ENCODE measurements around the gene GDPD5.

Gene GDPD5

GRCh38 chr11:75556275-75556674 is 30.5 kb upstream of the GDPD5 start:
- Histone ChIP-seq H3K9ac (ENCODE audit: low read depth, low read length) (no peak overlapping the region), H3K9me3 (replicated peaks; ENCODE audit: low read length) (no peaks in the 10 kb centered on the region), H3K27me3 (ENCODE audit: control insufficient read depth, insufficient read depth, low read length) (no peaks in the 10 kb centered on the region), H3K4me1 (ENCODE audit: control insufficient read depth, insufficient read depth, low read length) (peaks cover 44% of the 10 kb centered on the region), H3K36me3 (ENCODE audit: insufficient read depth, low read length) (no peaks in the 10 kb centered on the region), H3K4me3 (ENCODE audit: low read length) (no peak overlapping the region), H3K4me2 (ENCODE audit: low read length) (no peak overlapping the region)

GRCh38 chr11:75555079-75555811 is 29.5 kb upstream of the GDPD5 start:
- peak overlapping the region; percentile 57 for H3K4me2 ChIP-seq (ENCODE audit: low read length)
- H3K9ac ChIP-seq (ENCODE audit: low read depth, low read length): peak overlapping the region; percentile 57
- H3K4me3 ChIP-seq (ENCODE audit: low read length): no peak overlapping the region
- H3K27me3 ChIP-seq (ENCODE audit: control insufficient read depth, insufficient read depth, low read length): no peaks in the 10 kb centered on the region
- no peaks in the 10 kb centered on the region for H3K36me3 ChIP-seq (ENCODE audit: insufficient read depth, low read length)
- no peaks in the 10 kb centered on the region for H3K9me3 ChIP-seq (replicated peaks; ENCODE audit: low read length)
- peaks cover 44% of the 10 kb centered on the region for H3K4me1 ChIP-seq (ENCODE audit: control insufficient read depth, insufficient read depth, low read length)

- peaks cover 40% of the 10 kb centered on the region for H3K4me1 ChIP-seq (ENCODE audit: control insufficient read depth, insufficient read depth, low read length)
- H3K36me3 ChIP-seq (ENCODE audit: insufficient read depth, low read length): no peaks in the 10 kb centered on the region
- no peaks in the 10 kb centered on the region for H3K9me3 ChIP-seq (replicated peaks; ENCODE audit: low read length)
- peak overlapping the region; percentile 40 for H3K4me3 ChIP-seq (ENCODE audit: low read length)
- peak overlapping the region; percentile 57 for H3K4me2 ChIP-seq (ENCODE audit: low read length)
- H3K9ac ChIP-seq (ENCODE audit: low read depth, low read length): peak overlapping the region; percentile 57
- H3K27me3 ChIP-seq (ENCODE audit: control insufficient read depth, insufficient read depth, low read length): no peaks in the 10 kb centered on the region
Observed at GRCh38 chr11:75554258-75555022, 28.7 kb upstream of the GDPD5 start.

- H3K9me3 ChIP-seq (replicated peaks; ENCODE audit: low read length): no peaks in the 10 kb centered on the region
- H3K4me2 ChIP-seq (ENCODE audit: low read length): peak overlapping the region; percentile 57
- peaks cover 35% of the 10 kb centered on the region for H3K4me1 ChIP-seq (ENCODE audit: control insufficient read depth, insufficient read depth, low read length)
- no peaks in the 10 kb centered on the region for H3K27me3 ChIP-seq (ENCODE audit: control insufficient read depth, insufficient read depth, low read length)
- H3K9ac ChIP-seq (ENCODE audit: low read depth, low read length): no peak overlapping the region
- no peaks in the 10 kb centered on the region for H3K36me3 ChIP-seq (ENCODE audit: insufficient read depth, low read length)
- H3K4me3 ChIP-seq (ENCODE audit: low read length): no peak overlapping the region
Observed at GRCh38 chr11:75553889-75554257, 28.1 kb upstream of the GDPD5 start.

- Histone ChIP-seq H3K27me3 (ENCODE audit: control insufficient read depth, insufficient read depth, low read length) (no peaks in the 10 kb centered on the region), H3K36me3 (ENCODE audit: insufficient read depth, low read length) (no peaks in the 10 kb centered on the region), H3K4me2 (ENCODE audit: low read length) (no peak overlapping the region), H3K9me3 (replicated peaks; ENCODE audit: low read length) (no peaks in the 10 kb centered on the region), H3K9ac (ENCODE audit: low read depth, low read length) (no peak overlapping the region), H3K4me1 (ENCODE audit: control insufficient read depth, insufficient read depth, low read length) (peaks cover 28% of the 10 kb centered on the region), H3K4me3 (ENCODE audit: low read length) (no peak overlapping the region)
Observed at GRCh38 chr11:75553182-75553581, 27.4 kb upstream of the GDPD5 start.

- no peak overlapping the region for H3K9ac ChIP-seq (ENCODE audit: low read depth, low read length)
- H3K36me3 ChIP-seq (ENCODE audit: insufficient read depth, low read length): no peaks in the 10 kb centered on the region
- H3K4me2 ChIP-seq (ENCODE audit: low read length): no peak overlapping the region
- H3K4me3 ChIP-seq (ENCODE audit: low read length): no peak overlapping the region
- H3K9me3 ChIP-seq (replicated peaks; ENCODE audit: low read length): no peaks in the 10 kb centered on the region
- H3K4me1 ChIP-seq (ENCODE audit: control insufficient read depth, insufficient read depth, low read length): peaks cover 12% of the 10 kb centered on the region
- H3K27me3 ChIP-seq (ENCODE audit: control insufficient read depth, insufficient read depth, low read length): no peaks in the 10 kb centered on the region
Observed at GRCh38 chr11:75549370-75549958, 23.7 kb upstream of the GDPD5 start.

GRCh38 chr11:75548595-75549272 is 23.0 kb upstream of the GDPD5 start:
- H3K9me3 ChIP-seq (replicated peaks; ENCODE audit: low read length): no peaks in the 10 kb centered on the region
- no peaks in the 10 kb centered on the region for H3K36me3 ChIP-seq (ENCODE audit: insufficient read depth, low read length)
- no peak overlapping the region for H3K4me2 ChIP-seq (ENCODE audit: low read length)
- no peak overlapping the region for H3K9ac ChIP-seq (ENCODE audit: low read depth, low read length)
- H3K4me1 ChIP-seq (ENCODE audit: control insufficient read depth, insufficient read depth, low read length): peaks cover 5% of the 10 kb centered on the region
- H3K27me3 ChIP-seq (ENCODE audit: control insufficient read depth, insufficient read depth, low read length): no peaks in the 10 kb centered on the region
- no peak overlapping the region for H3K4me3 ChIP-seq (ENCODE audit: low read length)

GRCh38 chr11:75547617-75548058 is 21.9 kb upstream of the GDPD5 start:
- Histone ChIP-seq H3K36me3 (ENCODE audit: insufficient read depth, low read length) (no peaks in the 10 kb centered on the region), H3K4me3 (ENCODE audit: low read length) (no peak overlapping the region), H3K27me3 (ENCODE audit: control insufficient read depth, insufficient read depth, low read length) (no peaks in the 10 kb centered on the region)

GRCh38 chr11:75547177-75547576 is 21.4 kb upstream of the GDPD5 start:
- Histone ChIP-seq H3K27me3 (ENCODE audit: control insufficient read depth, insufficient read depth, low read length) (no peaks in the 10 kb centered on the region), H3K9me3 (replicated peaks; ENCODE audit: low read length) (no peaks in the 10 kb centered on the region), H3K4me2 (ENCODE audit: low read length) (no peak overlapping the region), H3K36me3 (ENCODE audit: insufficient read depth, low read length) (no peaks in the 10 kb centered on the region), H3K4me1 (ENCODE audit: control insufficient read depth, insufficient read depth, low read length) (peaks cover 2% of the 10 kb centered on the region), H3K4me3 (ENCODE audit: low read length) (no peak overlapping the region), H3K9ac (ENCODE audit: low read depth, low read length) (no peak overlapping the region)

More at GRCh38 chr11:75547617-75548058, 21.9 kb upstream of the GDPD5 start:
- Histone ChIP-seq H3K9ac (ENCODE audit: low read depth, low read length) (peak overlapping the region; percentile 8), H3K4me1 (ENCODE audit: control insufficient read depth, insufficient read depth, low read length) (peaks cover 2% of the 10 kb centered on the region), H3K9me3 (replicated peaks; ENCODE audit: low read length) (no peaks in the 10 kb centered on the region), H3K4me2 (ENCODE audit: low read length) (no peak overlapping the region)

- no peaks in the 10 kb centered on the region for H3K27me3 ChIP-seq (ENCODE audit: control insufficient read depth, insufficient read depth, low read length)
- no peak overlapping the region for H3K9ac ChIP-seq (ENCODE audit: low read depth, low read length)
- no peak overlapping the region for H3K4me2 ChIP-seq (ENCODE audit: low read length)
- H3K9me3 ChIP-seq (replicated peaks; ENCODE audit: low read length): no peaks in the 10 kb centered on the region
- no peaks in the 10 kb centered on the region for H3K36me3 ChIP-seq (ENCODE audit: insufficient read depth, low read length)
- no peak overlapping the region for H3K4me3 ChIP-seq (ENCODE audit: low read length)
- peaks cover 2% of the 10 kb centered on the region for H3K4me1 ChIP-seq (ENCODE audit: control insufficient read depth, insufficient read depth, low read length)
Observed at GRCh38 chr11:75543806-75544205, 18.1 kb upstream of the GDPD5 start.

GRCh38 chr11:75542088-75542438 is 16.3 kb upstream of the GDPD5 start:
- H3K9ac ChIP-seq (ENCODE audit: low read depth, low read length): no peak overlapping the region
- H3K36me3 ChIP-seq (ENCODE audit: insufficient read depth, low read length): no peaks in the 10 kb centered on the region
- H3K4me1 ChIP-seq (ENCODE audit: control insufficient read depth, insufficient read depth, low read length): no peaks in the 10 kb centered on the region
- H3K27me3 ChIP-seq (ENCODE audit: control insufficient read depth, insufficient read depth, low read length): peaks cover 11% of the 10 kb centered on the region
- no peak overlapping the region for H3K4me3 ChIP-seq (ENCODE audit: low read length)
- no peaks in the 10 kb centered on the region for H3K9me3 ChIP-seq (replicated peaks; ENCODE audit: low read length)
- no peak overlapping the region for H3K4me2 ChIP-seq (ENCODE audit: low read length)
